ENCODE measurements around the gene SPTBN1. TPM values are rescaled to one million over a fixed set of nuclear protein-coding genes. Genes with fewer than 3 reads are reported as not detected.
A peak's percentile ranks its signal among the peaks of the same experiment; 100 is the strongest.

The SPTBN1 gene
- total RNA-seq, 8 experiments from 2014 or later, result 114 to 408 (median 185) TPM

DNA sequence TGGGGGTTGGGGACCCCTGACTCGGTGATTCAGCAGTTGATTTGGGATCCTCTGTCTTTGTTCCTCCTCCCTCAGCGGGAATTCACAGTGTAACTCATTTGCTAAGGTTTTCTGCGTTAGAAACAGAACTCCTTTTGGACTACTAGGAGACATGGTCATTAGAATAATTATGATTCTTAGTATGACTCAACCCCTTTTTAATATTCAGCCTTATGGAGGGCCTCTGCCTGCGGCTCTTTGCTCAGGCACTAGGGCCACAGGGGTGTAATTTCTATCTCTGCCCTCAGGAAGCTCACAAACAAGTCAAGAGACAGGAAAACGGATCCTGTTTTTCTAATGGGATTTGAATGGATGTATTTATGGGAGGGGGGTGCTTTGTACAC, 117.4 kb downstream of the SPTBN1 start:
- H3K4me3 ChIP-seq, result no peak overlapping the region
- ATAC-seq (replicated peaks in 6 of 8), result peak in 4 of 8 experiments; percentile 9 to 64 (median 30)
- in situ Hi-C loops (cut with MboI; ENCODE audit: low pct_unique_long_range_greater_than_20kb in 2 of 9, low sequenced_read_pairs in 9 of 9, unreplicated experiment in 9 of 9), result no loop called here
- peak overlapping the region; percentile 20 to 57 for H3K27ac ChIP-seq
- 0 to 100% (median 29%) methylated on average over 1 to 2 of the region's 5 CpGs; no CpG with 5 or more reads in 5 of the 10 experiments for WGBS, 10 experiments
- H3K4me1 ChIP-seq (replicated peaks in 1 of 2), result peaks cover 31 to 52% of the 10 kb centered on the region in 2 donors

- 30 to 100% (median 88%) methylated on average over 3 to 8 of the region's 9 CpGs; no CpG with 5 or more reads in 2 of the 10 experiments for WGBS, 10 experiments
- Histone ChIP-seq H3K4me1 (replicated peaks in 1 of 2) (peaks cover 31 to 46% of the 10 kb centered on the region in 2 donors), H3K4me3 (no peak overlapping the region), H3K27ac (no peak overlapping the region)
- in situ Hi-C loops (cut with MboI; ENCODE audit: low pct_unique_long_range_greater_than_20kb in 2 of 9, low sequenced_read_pairs in 9 of 9, unreplicated experiment in 9 of 9), result no loop called here
- peak in 7 of 8 experiments; percentile 11 to 80 (median 55) for ATAC-seq (replicated peaks in 6 of 8)
These were observed 118.2 kb downstream of the SPTBN1 start for GRCh38 chr2:54574107-54574859.

- in situ Hi-C loops (cut with MboI; ENCODE audit: low pct_unique_long_range_greater_than_20kb in 2 of 9, low sequenced_read_pairs in 9 of 9, unreplicated experiment in 9 of 9), result no loop called here
- Histone ChIP-seq H3K4me3 (no peak overlapping the region), H3K4me1 (replicated peaks in 1 of 2) (peaks cover 31 to 42% of the 10 kb centered on the region in 2 donors), H3K27ac (no peak overlapping the region)
- no peak for ATAC-seq (replicated peaks in 6 of 8)
- WGBS, 10 experiments, result 40 to 100% (median 89%) methylated on average over 1 to 5 of the region's 5 CpGs; no CpG with 5 or more reads in 3 of the 10 experiments
These were observed 118.7 kb downstream of the SPTBN1 start for GRCh38 chr2:54574860-54575247.

DNA sequence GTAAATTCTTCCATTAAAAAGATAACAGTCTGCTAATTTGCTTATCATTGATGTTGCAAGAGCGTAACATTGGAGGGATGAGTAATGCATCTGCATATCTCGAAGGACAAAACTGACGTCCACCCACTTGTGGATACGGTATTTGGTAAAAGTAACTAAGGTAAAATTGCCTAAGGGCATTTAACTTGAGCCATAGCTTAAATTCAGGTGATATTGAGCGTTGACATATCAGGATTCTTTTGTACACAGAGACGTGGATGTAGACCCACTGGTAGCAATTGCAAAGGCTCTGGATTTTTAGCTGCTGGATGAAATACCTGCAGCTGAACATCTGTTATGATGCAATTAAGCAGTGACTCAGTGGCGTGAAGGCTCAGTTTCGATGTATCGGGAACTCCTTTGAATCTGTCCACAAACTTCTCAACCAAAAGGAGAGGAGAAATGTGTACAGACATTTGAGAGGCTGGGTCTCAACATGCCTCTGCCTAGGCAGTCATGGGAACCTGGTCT, 119.3 kb downstream of the SPTBN1 start:
- peaks cover 31 to 38% of the 10 kb centered on the region in 2 donors for H3K4me1 ChIP-seq (replicated peaks in 1 of 2)

DNA sequence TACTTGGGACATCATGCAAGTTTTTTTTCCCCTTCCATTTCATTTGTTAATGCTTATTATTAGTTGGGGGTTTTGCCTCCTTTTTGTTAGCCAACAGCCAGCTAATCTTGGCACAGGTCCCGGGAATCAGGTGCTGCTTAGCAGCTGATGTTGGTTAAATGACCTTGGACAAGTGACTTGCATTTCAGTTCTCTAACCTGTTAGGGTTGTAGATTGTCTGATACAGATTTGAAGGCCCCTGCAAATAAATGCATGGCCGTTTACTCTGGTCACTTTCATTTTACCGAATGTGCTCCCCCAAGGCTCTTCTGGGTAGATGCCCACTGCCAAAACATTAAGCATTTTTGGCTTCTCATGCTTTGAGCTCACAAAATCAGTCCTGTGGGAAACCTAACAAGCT, 120.9 kb downstream of the SPTBN1 start:
- in situ Hi-C loops (cut with MboI; ENCODE audit: low pct_unique_long_range_greater_than_20kb in 2 of 9, low sequenced_read_pairs in 9 of 9, unreplicated experiment in 9 of 9), result no loop called here
- H3K27ac ChIP-seq, result no peak overlapping the region
- peaks cover 21 to 25% of the 10 kb centered on the region in 2 donors for H3K4me1 ChIP-seq (replicated peaks in 1 of 2)
- ATAC-seq (replicated peaks in 6 of 8), result no peak
- 36 to 100% (median 97%) methylated on average over 1 to 3 of the region's 3 CpGs; no CpG with 5 or more reads in 1 of the 10 experiments for WGBS, 10 experiments
- H3K4me3 ChIP-seq, result no peak overlapping the region

More for the DNA sequence above, 119.3 kb downstream of the SPTBN1 start:
- 29 to 100% (median 89%) methylated on average over 3 to 8 of the region's 9 CpGs; no CpG with 5 or more reads in 1 of the 10 experiments for WGBS, 10 experiments
- no peak overlapping the region for H3K27ac ChIP-seq
- no peak overlapping the region for H3K4me3 ChIP-seq
- in situ Hi-C loops (cut with MboI; ENCODE audit: low pct_unique_long_range_greater_than_20kb in 2 of 9, low sequenced_read_pairs in 9 of 9, unreplicated experiment in 9 of 9), result no loop called here
- no peak for ATAC-seq (replicated peaks in 6 of 8)

DNA sequence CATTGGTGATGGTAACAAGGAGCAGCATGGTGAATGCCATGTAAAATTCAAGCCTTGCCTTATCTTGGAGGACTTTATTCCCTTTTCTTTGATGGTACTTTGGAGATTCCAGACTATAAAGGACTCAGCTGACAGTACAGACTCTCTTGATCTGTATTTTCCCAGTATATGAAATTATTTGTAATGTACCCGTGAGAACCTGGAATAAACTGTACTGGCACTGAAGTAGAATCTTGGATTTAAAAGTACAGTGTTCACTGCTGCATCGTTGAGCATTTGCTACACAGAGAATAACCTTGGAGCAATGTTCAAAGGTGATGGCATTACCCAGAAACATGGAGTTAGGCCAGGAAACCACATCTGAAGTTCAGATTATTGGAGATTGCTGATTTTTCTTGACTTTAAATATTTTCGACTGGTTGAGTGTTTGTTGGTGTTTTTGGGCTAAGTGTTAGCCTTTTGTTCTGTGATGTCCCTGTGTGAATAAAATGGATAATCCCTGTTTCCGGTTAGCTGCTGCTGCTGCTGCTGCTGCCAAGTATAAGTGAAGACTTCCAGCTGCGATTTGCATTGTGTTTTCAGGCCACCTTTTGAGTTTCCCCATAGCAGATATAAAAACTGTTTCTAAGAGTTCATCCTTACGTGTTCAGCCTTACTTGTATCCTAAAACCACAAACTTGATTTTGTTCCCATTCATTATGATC, 122.0 kb downstream of the SPTBN1 start:
- WGBS, 10 experiments, result 10 to 68% (median 46%) methylated on average over 3 to 6 of the region's 6 CpGs
- Histone ChIP-seq H3K4me3 (no peak overlapping the region), H3K27ac (no peak overlapping the region), H3K4me1 (replicated peaks in 1 of 2) (peaks cover 10 to 14% of the 10 kb centered on the region in 2 donors)
- in situ Hi-C loops (cut with MboI; ENCODE audit: low pct_unique_long_range_greater_than_20kb in 2 of 9, low sequenced_read_pairs in 9 of 9, unreplicated experiment in 9 of 9), result no loop called here
- no peak for ATAC-seq (replicated peaks in 6 of 8)

GRCh38 chr2:54578648-54579045, 122.5 kb downstream of the SPTBN1 start:
- no peak overlapping the region for H3K4me3 ChIP-seq
- in situ Hi-C loops (cut with MboI; ENCODE audit: low pct_unique_long_range_greater_than_20kb in 2 of 9, low sequenced_read_pairs in 9 of 9, unreplicated experiment in 9 of 9), result no loop called here
- H3K4me1 ChIP-seq (replicated peaks in 1 of 2), result peaks cover 5 to 9% of the 10 kb centered on the region in 2 donors
- ATAC-seq (replicated peaks in 6 of 8), result no peak
- H3K27ac ChIP-seq, result no peak overlapping the region

GRCh38 chr2:54579061-54579681, 123.0 kb downstream of the SPTBN1 start:
- ATAC-seq (replicated peaks in 6 of 8), result no peak
- in situ Hi-C loops (cut with MboI; ENCODE audit: low pct_unique_long_range_greater_than_20kb in 2 of 9, low sequenced_read_pairs in 9 of 9, unreplicated experiment in 9 of 9), result no loop called here
- no peak overlapping the region for H3K4me3 ChIP-seq
- WGBS, 10 experiments, result 80 to 100% (median 95%) methylated on average over 1 to 8 of the region's 8 CpGs; no CpG with 5 or more reads in 1 of the 10 experiments
- no peak overlapping the region for H3K27ac ChIP-seq
- peaks cover 4 to 8% of the 10 kb centered on the region in 2 donors for H3K4me1 ChIP-seq (replicated peaks in 1 of 2)

- H3K27ac ChIP-seq, result no peak overlapping the region
- peaks cover under 1 to 4% of the 10 kb centered on the region in 2 donors for H3K4me1 ChIP-seq (replicated peaks in 1 of 2)
- H3K4me3 ChIP-seq, result no peak overlapping the region
- 60 to 95% (median 84%) methylated on average over 1 to 6 of the region's 6 CpGs for WGBS, 10 experiments
- ATAC-seq (replicated peaks in 6 of 8), result peak in 1 of 8 experiments; percentile 12
- in situ Hi-C loops (cut with MboI; ENCODE audit: low pct_unique_long_range_greater_than_20kb in 2 of 9, low sequenced_read_pairs in 9 of 9, unreplicated experiment in 9 of 9), result no loop called here
These were observed 123.8 kb downstream of the SPTBN1 start for GRCh38 chr2:54579682-54580620.

DNA sequence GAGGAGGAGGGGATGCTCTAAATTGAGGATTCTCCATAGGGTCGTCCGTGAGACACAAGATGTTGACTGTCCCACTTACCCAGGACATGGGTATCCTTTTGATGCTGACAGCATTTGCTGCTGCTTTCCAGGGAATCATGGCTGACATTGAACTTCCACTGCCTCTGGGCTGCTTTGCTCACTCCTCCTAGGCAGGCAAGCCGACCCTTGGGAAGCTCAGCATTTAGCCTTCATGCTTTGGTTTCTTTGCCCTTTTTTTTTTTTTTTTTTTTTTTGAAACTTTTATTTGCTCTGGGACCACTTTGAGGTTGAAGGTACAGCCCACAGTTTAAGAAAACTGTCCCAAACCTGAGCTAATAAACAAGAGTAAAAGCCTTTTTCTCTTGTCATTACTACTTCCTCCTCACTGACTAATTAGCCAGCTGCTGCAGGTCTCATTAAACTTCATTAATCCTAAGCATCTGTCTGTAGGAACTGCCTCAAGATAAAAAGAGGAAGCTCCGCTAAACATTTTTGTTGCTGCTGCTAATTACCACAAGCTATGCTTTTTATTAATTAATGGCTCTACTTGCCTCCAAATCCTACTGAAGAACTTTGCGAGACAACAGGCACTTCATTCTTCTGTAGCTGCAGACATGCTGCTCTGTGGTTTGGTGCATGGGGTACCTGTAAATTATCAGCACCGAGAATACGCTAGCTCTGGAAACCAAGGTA, 125.4 kb downstream of the SPTBN1 start:
- Histone ChIP-seq H3K4me3 (no peak overlapping the region), H3K4me1 (replicated peaks in 1 of 2) (peaks cover 0 to 4% of the 10 kb centered on the region in 2 donors), H3K27ac (no peak overlapping the region)
- 76 to 93% (median 86%) methylated on average over 2 to 6 of the region's 7 CpGs; no CpG with 5 or more reads in 1 of the 10 experiments for WGBS, 10 experiments
- in situ Hi-C loops (cut with MboI; ENCODE audit: low pct_unique_long_range_greater_than_20kb in 2 of 9, low sequenced_read_pairs in 9 of 9, unreplicated experiment in 9 of 9), result no loop called here
- ATAC-seq (replicated peaks in 6 of 8), result no peak

DNA sequence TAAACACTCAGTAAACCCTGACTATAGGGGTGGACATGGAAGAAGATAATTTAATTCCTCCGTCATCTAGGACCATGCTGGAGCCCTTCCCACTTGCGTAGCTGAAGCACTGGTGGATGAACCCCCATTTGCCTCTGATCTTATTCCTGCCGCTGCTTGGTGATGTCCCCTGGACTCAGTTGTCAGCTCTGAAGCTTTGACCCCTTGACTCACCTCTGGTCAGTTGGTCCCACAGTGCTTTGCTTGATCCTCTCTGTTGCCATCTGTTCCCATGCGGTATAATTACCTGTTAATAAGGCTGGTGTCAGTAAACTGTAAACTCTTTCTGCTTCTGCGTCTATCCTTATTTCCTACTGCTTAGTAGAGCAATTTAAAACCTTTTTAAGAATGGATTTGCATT, 126.9 kb downstream of the SPTBN1 start:
- no peak for ATAC-seq (replicated peaks in 6 of 8)
- WGBS, 10 experiments, result 90 to 100% (median 100%) methylated on average over 1 to 5 of the region's 5 CpGs; no CpG with 5 or more reads in 1 of the 10 experiments
- Histone ChIP-seq H3K27ac (no peak overlapping the region), H3K4me3 (no peak overlapping the region), H3K4me1 (replicated peaks in 1 of 2) (peaks cover 0 to 4% of the 10 kb centered on the region in 2 donors)
- in situ Hi-C loops (cut with MboI; ENCODE audit: low pct_unique_long_range_greater_than_20kb in 2 of 9, low sequenced_read_pairs in 9 of 9, unreplicated experiment in 9 of 9), result no loop called here

GRCh38 chr2:54584598-54584997, 128.5 kb downstream of the SPTBN1 start:
- no peak overlapping the region for H3K4me3 ChIP-seq
- H3K27ac ChIP-seq, result no peak overlapping the region
- in situ Hi-C loops (cut with MboI; ENCODE audit: low pct_unique_long_range_greater_than_20kb in 2 of 9, low sequenced_read_pairs in 9 of 9, unreplicated experiment in 9 of 9), result no loop called here
- 80 to 100% (median 100%) methylated on average over 1 of the region's 1 CpG; no CpG with 5 or more reads in 7 of the 10 experiments for WGBS, 10 experiments
- H3K4me1 ChIP-seq (replicated peaks in 1 of 2), result peaks cover 0 to 3% of the 10 kb centered on the region in 2 donors
- no peak for ATAC-seq (replicated peaks in 6 of 8)
